DLD1 (cell line): ENCODE measurements around the gene PTPRM.

Experiments used
- in situ Hi-C: cut with HindIII; loops from 2 replicates; pipeline ENCODE4 v1.10.0; 2017; ENCODE audit warnings: low sequenced_read_pairs

PTPRM gene

GRCh38 chr18:8254654-8255053 lies 687.5 kb downstream of the PTPRM start:
- in situ Hi-C loops, result no loop called here

- in situ Hi-C loops, result no loop called here
Measured at GRCh38 chr18:8257851-8258434, 690.8 kb downstream of the PTPRM start.

- in situ Hi-C loops, result no loop called here
Measured at GRCh38 chr18:8260319-8260718, 693.2 kb downstream of the PTPRM start.

GRCh38 chr18:8260827-8261226 lies 693.7 kb downstream of the PTPRM start:
- in situ Hi-C loops, result no loop called here

- in situ Hi-C loops, result no loop called here
Measured at GRCh38 chr18:8261651-8262091, 694.6 kb downstream of the PTPRM start.

- in situ Hi-C loops, result no loop called here
Measured at GRCh38 chr18:8262221-8262620, 695.1 kb downstream of the PTPRM start.

GRCh38 chr18:8264116-8264515 lies 697.0 kb downstream of the PTPRM start:
- in situ Hi-C loops, result no loop called here

- in situ Hi-C loops, result no loop called here
Measured at GRCh38 chr18:8264861-8265411, 697.8 kb downstream of the PTPRM start.

GRCh38 chr18:8272254-8272653 lies 705.1 kb downstream of the PTPRM start:
- in situ Hi-C loops, result no loop called here

GRCh38 chr18:8274370-8274769 lies 707.3 kb downstream of the PTPRM start:
- in situ Hi-C loops, result no loop called here

- in situ Hi-C loops, result no loop called here
Measured at GRCh38 chr18:8276406-8276805, 709.3 kb downstream of the PTPRM start.

- in situ Hi-C loops, result no loop called here
Measured at GRCh38 chr18:8277270-8277669, 710.2 kb downstream of the PTPRM start.

GRCh38 chr18:8279346-8279745 lies 712.2 kb downstream of the PTPRM start:
- in situ Hi-C loops, result no loop called here

- in situ Hi-C loops, result no loop called here
Measured at GRCh38 chr18:8279781-8280330, 712.7 kb downstream of the PTPRM start.

GRCh38 chr18:8283891-8284585 lies 716.9 kb downstream of the PTPRM start:
- in situ Hi-C loops, result no loop called here

GRCh38 chr18:8286303-8286702 lies 719.2 kb downstream of the PTPRM start:
- in situ Hi-C loops, result no loop called here

GRCh38 chr18:8287196-8287885 lies 720.2 kb downstream of the PTPRM start:
- in situ Hi-C loops, result no loop called here

- in situ Hi-C loops, result no loop called here
Measured at GRCh38 chr18:8288472-8289195, 721.5 kb downstream of the PTPRM start.

GRCh38 chr18:8290435-8290834 lies 723.3 kb downstream of the PTPRM start:
- in situ Hi-C loops, result no loop called here

GRCh38 chr18:8290913-8291312 lies 723.8 kb downstream of the PTPRM start:
- in situ Hi-C loops, result no loop called here

GRCh38 chr18:8293184-8293583 lies 726.1 kb downstream of the PTPRM start:
- in situ Hi-C loops, result no loop called here
